Measurements from ENCODE around the gene ANK2. TPM values are rescaled to one million over a fixed set of nuclear protein-coding genes. Genes with fewer than 3 reads are reported as not detected.

ANK2 gene
- total RNA-seq, 2 experiments from 2014 or later, result 0.38 to 4.0 TPM

DNA sequence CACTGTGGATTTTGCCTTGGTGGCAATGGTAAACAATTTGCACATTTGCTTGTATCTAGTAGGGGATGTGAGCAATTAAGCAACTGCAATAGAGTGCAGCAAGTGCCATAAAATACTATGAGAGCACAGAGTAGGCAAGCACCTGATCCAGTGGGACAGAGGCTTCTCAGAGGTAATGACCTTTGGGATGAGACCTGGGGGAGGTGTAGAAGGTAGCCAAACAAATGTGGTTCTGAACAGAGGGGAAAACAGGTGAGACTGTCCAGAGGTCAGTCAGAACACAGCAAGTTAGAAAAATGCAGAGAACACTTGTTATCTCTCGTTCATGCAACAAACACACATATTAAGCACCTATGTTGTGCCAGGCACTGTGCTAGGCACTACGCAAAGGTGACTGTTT is 21.4 kb upstream of the ANK2 start:
- Histone ChIP-seq H3K36me3 (ENCODE audit: insufficient read depth, low read length) (no peaks in the 10 kb centered on the region), H3K4me2 (ENCODE audit: low read length) (no peak overlapping the region), H3K4me1 (ENCODE audit: insufficient read depth, low read length, poor library complexity, severe bottlenecking) (no peaks in the 10 kb centered on the region), H3K9me3 (ENCODE audit: low read length) (no peaks in the 10 kb centered on the region), H3K27ac (ENCODE audit: low read depth, low read length, poor library complexity, severe bottlenecking) (no peak overlapping the region), H3K79me2 (ENCODE audit: insufficient read depth, low read depth, low read length) (no peaks in the 10 kb centered on the region), H4K20me1 (ENCODE audit: insufficient read depth, low read length) (no peaks in the 10 kb centered on the region), H3K9me2 (ENCODE audit: insufficient read depth, low read length) (no peaks in the 10 kb centered on the region), H3K4me3 (ENCODE audit: low read depth, low read length, poor library complexity, severe bottlenecking) (no peak overlapping the region), H2AFZ (ENCODE audit: low read length) (no peak overlapping the region)
- TF ChIP-seq EZH2phosphoT487 (IDR thresholded peaks at IDR 0.05; ENCODE audit: borderline replicate concordance, low read depth, low read length), result no peak
- TF ChIP-seq, protein P1, sequence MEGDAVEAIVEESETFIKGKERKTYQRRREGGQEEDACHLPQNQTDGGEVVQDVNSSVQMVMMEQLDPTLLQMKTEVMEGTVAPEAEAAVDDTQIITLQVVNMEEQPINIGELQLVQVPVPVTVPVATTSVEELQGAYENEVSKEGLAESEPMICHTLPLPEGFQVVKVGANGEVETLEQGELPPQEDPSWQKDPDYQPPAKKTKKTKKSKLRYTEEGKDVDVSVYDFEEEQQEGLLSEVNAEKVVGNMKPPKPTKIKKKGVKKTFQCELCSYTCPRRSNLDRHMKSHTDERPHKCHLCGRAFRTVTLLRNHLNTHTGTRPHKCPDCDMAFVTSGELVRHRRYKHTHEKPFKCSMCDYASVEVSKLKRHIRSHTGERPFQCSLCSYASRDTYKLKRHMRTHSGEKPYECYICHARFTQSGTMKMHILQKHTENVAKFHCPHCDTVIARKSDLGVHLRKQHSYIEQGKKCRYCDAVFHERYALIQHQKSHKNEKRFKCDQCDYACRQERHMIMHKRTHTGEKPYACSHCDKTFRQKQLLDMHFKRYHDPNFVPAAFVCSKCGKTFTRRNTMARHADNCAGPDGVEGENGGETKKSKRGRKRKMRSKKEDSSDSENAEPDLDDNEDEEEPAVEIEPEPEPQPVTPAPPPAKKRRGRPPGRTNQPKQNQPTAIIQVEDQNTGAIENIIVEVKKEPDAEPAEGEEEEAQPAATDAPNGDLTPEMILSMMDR (conservative IDR thresholded peaks at IDR 0.05; ENCODE audit: low read length), result no peak
- BruUV-seq (replicated peaks), result no TSS peak
- DNase-seq (ENCODE audit: low spot score), result no peak
- intact Hi-C loops (cut with micrococcal nuclease; ENCODE audit: unreplicated experiment), result no loop called here
- CTCF ChIA-PET (ENCODE audit: unreplicated experiment), result no interaction called here
- POLR2A ChIA-PET, result interaction anchor here (0.6 to 0.7 kb wide), 3 partner anchors 107 to 1349 kb away, joined by 3 to 4 read pairs (median 3); no protein-coding TSS in a partner anchor

DNA sequence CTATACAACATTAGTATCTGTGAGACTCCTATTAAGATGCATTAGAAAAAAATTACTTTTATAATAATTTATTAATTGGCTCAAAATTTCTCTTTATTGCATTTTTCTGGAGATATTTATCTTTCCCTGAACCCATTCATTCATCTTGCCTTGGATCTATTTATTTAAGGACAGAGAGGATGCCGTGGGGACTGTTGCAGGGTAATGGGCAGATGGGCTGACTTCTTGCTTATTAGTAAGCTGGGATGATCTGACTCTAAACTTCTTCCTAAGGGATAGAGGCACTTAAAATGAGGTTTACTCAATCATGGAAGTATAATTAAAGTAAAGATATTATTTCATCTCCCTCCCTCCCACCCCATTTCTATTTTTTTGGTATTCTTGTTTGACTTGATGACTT is 18.2 kb upstream of the ANK2 start:
- Histone ChIP-seq H3K4me3 (ENCODE audit: low read depth, low read length, poor library complexity, severe bottlenecking) (no peak overlapping the region), H3K27ac (ENCODE audit: low read depth, low read length, poor library complexity, severe bottlenecking) (no peak overlapping the region), H3K4me1 (ENCODE audit: insufficient read depth, low read length, poor library complexity, severe bottlenecking) (no peaks in the 10 kb centered on the region), H4K20me1 (ENCODE audit: insufficient read depth, low read length) (no peaks in the 10 kb centered on the region), H3K4me2 (ENCODE audit: low read length) (no peak overlapping the region), H3K9me2 (ENCODE audit: insufficient read depth, low read length) (no peaks in the 10 kb centered on the region), H3K79me2 (ENCODE audit: insufficient read depth, low read depth, low read length) (no peaks in the 10 kb centered on the region), H2AFZ (ENCODE audit: low read length) (no peak overlapping the region), H3K36me3 (ENCODE audit: insufficient read depth, low read length) (no peaks in the 10 kb centered on the region), H3K9me3 (ENCODE audit: low read length) (no peaks in the 10 kb centered on the region)
- TF ChIP-seq, protein P1 (conservative IDR thresholded peaks at IDR 0.05; ENCODE audit: low read length), result no peak
- no peak for TF ChIP-seq EZH2phosphoT487 (IDR thresholded peaks at IDR 0.05; ENCODE audit: borderline replicate concordance, low read depth, low read length)
- POLR2A ChIA-PET, result interaction anchor here (0.5 to 1.9 kb wide), 7 partner anchors 10 to 302 kb away, joined by 3 to 6 read pairs (median 4); no protein-coding TSS in a partner anchor
- CTCF ChIA-PET (ENCODE audit: unreplicated experiment), result no interaction called here
- no TSS peak for BruUV-seq (replicated peaks)
- intact Hi-C loops (cut with micrococcal nuclease; ENCODE audit: unreplicated experiment), result no loop called here
- DNase-seq (ENCODE audit: low spot score), result no peak

DNA sequence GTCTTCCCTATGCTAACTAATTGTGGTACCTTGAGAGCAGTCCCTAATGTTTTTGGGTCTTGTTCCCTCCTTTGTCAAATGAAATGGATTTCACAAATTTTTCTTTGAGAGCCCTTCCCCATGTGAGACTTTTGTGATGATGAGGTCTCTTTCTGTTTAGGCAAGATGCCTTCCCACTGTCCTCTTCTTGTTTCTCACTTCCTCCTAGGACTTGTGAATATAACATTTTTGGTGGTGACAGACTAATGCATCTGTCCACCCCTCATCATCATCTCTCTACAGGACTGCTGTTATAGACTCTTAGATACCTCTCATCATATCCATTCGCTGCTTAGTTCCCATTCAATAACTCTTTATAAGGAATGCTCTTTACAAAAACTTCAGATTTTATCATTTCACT is 8.7 kb upstream of the ANK2 start:
- Histone ChIP-seq H3K9me3 (ENCODE audit: low read length) (no peaks in the 10 kb centered on the region), H3K79me2 (ENCODE audit: insufficient read depth, low read depth, low read length) (no peaks in the 10 kb centered on the region), H3K4me2 (ENCODE audit: low read length) (no peak overlapping the region), H3K4me1 (ENCODE audit: insufficient read depth, low read length, poor library complexity, severe bottlenecking) (no peaks in the 10 kb centered on the region), H3K27ac (ENCODE audit: low read depth, low read length, poor library complexity, severe bottlenecking) (no peak overlapping the region), H3K4me3 (ENCODE audit: low read depth, low read length, poor library complexity, severe bottlenecking) (no peak overlapping the region), H4K20me1 (ENCODE audit: insufficient read depth, low read length) (no peaks in the 10 kb centered on the region), H3K9me2 (ENCODE audit: insufficient read depth, low read length) (no peaks in the 10 kb centered on the region), H3K36me3 (ENCODE audit: insufficient read depth, low read length) (no peaks in the 10 kb centered on the region), H2AFZ (ENCODE audit: low read length) (no peak overlapping the region)
- DNase-seq (ENCODE audit: low spot score), result no peak
- intact Hi-C loops (cut with micrococcal nuclease; ENCODE audit: unreplicated experiment), result no loop called here
- TF ChIP-seq EZH2phosphoT487 (IDR thresholded peaks at IDR 0.05; ENCODE audit: borderline replicate concordance, low read depth, low read length), result no peak
- TF ChIP-seq, protein P1 (conservative IDR thresholded peaks at IDR 0.05; ENCODE audit: low read length), result no peak
- ChIA-PET CTCF (ENCODE audit: unreplicated experiment) (no interaction called here), POLR2A (interaction anchor here (1.3 to 2.1 kb wide), 2 partner anchors 10 to 12 kb away, joined by 3 to 5 read pairs; no protein-coding TSS in a partner anchor)
- no TSS peak for BruUV-seq (replicated peaks)
